Tibial nerve (tissue), 3 donors: Measurements from ENCODE around the gene PEX13.

ENCODE experiments used
- EP300 ChIP-seq, 2 donors: sonication (generic); formaldehyde crosslinking; IDR thresholded peaks; one replicate each; pipeline ENCODE4 v1.6.1; 2017; ENCODE audit warnings: antibody characterized with exemption in 2 of 2, mild to moderate bottlenecking in 1 of 2
- POLR2A ChIP-seq, 2 donors: fragments of 450-650 bp; IDR thresholded peaks; one replicate each; pipeline ENCODE4 v1.6.1; 2017; ENCODE audit warnings: antibody characterized with exemption in 2 of 2, mild to moderate bottlenecking in 2 of 2, moderate library complexity in 2 of 2

DNA sequence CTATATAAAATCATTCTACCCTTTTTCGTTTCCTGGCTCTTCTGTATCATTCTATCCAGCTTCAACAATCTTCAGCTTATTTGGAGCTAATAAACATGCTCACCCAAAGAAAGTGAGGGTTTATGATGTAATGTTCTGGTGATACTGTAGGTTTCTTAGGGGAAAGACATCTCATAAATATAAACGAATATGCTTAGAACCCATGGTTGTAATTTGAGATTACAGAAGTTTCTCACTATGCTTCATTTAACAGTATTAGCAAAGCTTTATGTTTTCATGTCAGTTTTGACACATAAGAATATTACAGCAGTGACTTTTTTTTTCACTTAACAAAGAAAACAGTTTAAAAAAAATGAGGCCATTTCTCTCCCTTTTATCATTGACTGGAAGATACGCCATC is 11.8 kb upstream of the PEX13 start:
- TF ChIP-seq POLR2A (IDR thresholded peaks at IDR 0.05), result no peak
- no peak for TF ChIP-seq EP300 (IDR thresholded peaks at IDR 0.05)
